Nephron progenitor cell (in vitro differentiated cells): Measurements from ENCODE around the gene FAM227B.

ENCODE experiments used
- DNase-seq: peaks from one replicate; pipeline ENCODE4 v3.0.0; 2021
- H3K27ac Mint-ChIP-seq: 2 replicates; pipeline ENCODE4 v1.8.0; 2021; ENCODE audit warnings: mild to moderate bottlenecking, moderate library complexity, mixed read lengths
- H3K27me3 Mint-ChIP-seq: 2 replicates; pipeline ENCODE4 v1.8.0; 2021; ENCODE audit warnings: mild to moderate bottlenecking, low read depth, mixed read lengths; ENCODE audit not compliant: poor library complexity
- H3K36me3 Mint-ChIP-seq: 2 replicates; pipeline ENCODE4 v1.8.0; 2021; ENCODE audit warnings: low read depth, mixed read lengths
- H3K4me1 Mint-ChIP-seq: 2 replicates; pipeline ENCODE4 v1.8.0; 2021; ENCODE audit warnings: mixed read lengths
- H3K4me3 Mint-ChIP-seq: 2 replicates; pipeline ENCODE4 v1.8.0; 2021; ENCODE audit warnings: mild to moderate bottlenecking, moderate library complexity, mixed read lengths
- H3K9me3 Mint-ChIP-seq: 2 replicates; pipeline ENCODE4 v1.8.0; 2021; ENCODE audit warnings: mild to moderate bottlenecking, moderate library complexity, mixed read lengths
- CTCF ChIP-seq: fragments of 200-600 bp; sonication (generic); IDR thresholded peaks from 2 replicates; pipeline ENCODE4 v1.5.0; 2021; ENCODE audit warnings: antibody characterized with exemption

Gene FAM227B

GRCh38 chr15:49383266-49383665 is 237.4 kb downstream of the FAM227B start:
- TF ChIP-seq CTCF: no peak
- H3K4me1 Mint-ChIP-seq: peaks cover 4% of the 10 kb centered on the region
- H3K27ac Mint-ChIP-seq: no peak overlapping the region
- no peaks in the 10 kb centered on the region for H3K36me3 Mint-ChIP-seq
- no peak overlapping the region for H3K4me3 Mint-ChIP-seq
- no peak for DNase-seq
- no peaks in the 10 kb centered on the region for H3K9me3 Mint-ChIP-seq
- H3K27me3 Mint-ChIP-seq: no peaks in the 10 kb centered on the region

- Mint-ChIP-seq H3K4me3 (no peak overlapping the region), H3K27ac (no peak overlapping the region), H3K4me1 (peaks cover 4% of the 10 kb centered on the region), H3K36me3 (no peaks in the 10 kb centered on the region), H3K9me3 (no peaks in the 10 kb centered on the region), H3K27me3 (no peaks in the 10 kb centered on the region)
- TF ChIP-seq CTCF: no peak
- no peak for DNase-seq
Observed at GRCh38 chr15:49382394-49382793, 238.2 kb downstream of the FAM227B start.

GRCh38 chr15:49380912-49381311 is 239.7 kb downstream of the FAM227B start:
- H3K36me3 Mint-ChIP-seq: no peaks in the 10 kb centered on the region
- no peak overlapping the region for H3K4me3 Mint-ChIP-seq
- DNase-seq: no peak
- H3K27me3 Mint-ChIP-seq: no peaks in the 10 kb centered on the region
- H3K4me1 Mint-ChIP-seq: peaks cover 4% of the 10 kb centered on the region
- H3K9me3 Mint-ChIP-seq: no peaks in the 10 kb centered on the region
- no peak for TF ChIP-seq CTCF
- no peak overlapping the region for H3K27ac Mint-ChIP-seq

- no peak overlapping the region for H3K27ac Mint-ChIP-seq
- H3K9me3 Mint-ChIP-seq: no peaks in the 10 kb centered on the region
- DNase-seq: no peak
- H3K36me3 Mint-ChIP-seq: no peaks in the 10 kb centered on the region
- H3K4me3 Mint-ChIP-seq: no peak overlapping the region
- H3K27me3 Mint-ChIP-seq: no peaks in the 10 kb centered on the region
- TF ChIP-seq CTCF: no peak
- H3K4me1 Mint-ChIP-seq: peaks cover 4% of the 10 kb centered on the region
Observed at GRCh38 chr15:49379996-49380395, 240.6 kb downstream of the FAM227B start.

- no peaks in the 10 kb centered on the region for H3K9me3 Mint-ChIP-seq
- H3K4me1 Mint-ChIP-seq: no peaks in the 10 kb centered on the region
- no peak overlapping the region for H3K4me3 Mint-ChIP-seq
Observed at GRCh38 chr15:49372366-49372765, 248.3 kb downstream of the FAM227B start.

More at GRCh38 chr15:49372366-49372765, 248.3 kb downstream of the FAM227B start:
- DNase-seq: no peak
- Mint-ChIP-seq H3K27me3 (no peaks in the 10 kb centered on the region), H3K36me3 (no peaks in the 10 kb centered on the region), H3K27ac (no peak overlapping the region)
- TF ChIP-seq CTCF: no peak
